Central memory CD8-positive, alpha-beta T cell (primary cell): ENCODE data around the gene CEPT1.

ENCODE experiments used
- ATAC-seq: fragments of 150-1000 bp; cut with Tn5 transposase; replicated peaks from 2 replicates; pipeline ENCODE4 v1.10.0; 2022; ENCODE audit warnings: mild to moderate bottlenecking, moderate FRiP score, moderate number of reproducible peaks; ENCODE audit not compliant: poor library complexity, severe bottlenecking; ENCODE audit errors: extremely low read depth
- DNase-seq, 2 donors: peaks; one replicate each; pipeline ENCODE4 v3.0.0; 2021; ENCODE audit warnings: low spot score in 2 of 2
- H3K27ac Mint-ChIP-seq: one replicate; pipeline ENCODE4 v1.8.0; 2022; ENCODE audit warnings: low read depth, mild to moderate bottlenecking, moderate library complexity, mixed read lengths
- H3K27me3 Mint-ChIP-seq: one replicate; pipeline ENCODE4 v1.8.0; 2022; ENCODE audit warnings: mixed read lengths
- H3K36me3 Mint-ChIP-seq: one replicate; pipeline ENCODE4 v1.8.0; 2022; ENCODE audit warnings: mild to moderate bottlenecking, moderate library complexity, mixed read lengths; ENCODE audit not compliant: insufficient read depth
- H3K4me1 Mint-ChIP-seq: one replicate; pipeline ENCODE4 v1.8.0; 2022; ENCODE audit warnings: mixed read lengths
- H3K4me3 Mint-ChIP-seq: one replicate; pipeline ENCODE4 v1.8.0; 2022; ENCODE audit warnings: mild to moderate bottlenecking, moderate library complexity, mixed read lengths
- H3K9me3 Mint-ChIP-seq: one replicate; pipeline ENCODE4 v1.8.0; 2022; ENCODE audit warnings: mixed read lengths

CEPT1 gene

DNA sequence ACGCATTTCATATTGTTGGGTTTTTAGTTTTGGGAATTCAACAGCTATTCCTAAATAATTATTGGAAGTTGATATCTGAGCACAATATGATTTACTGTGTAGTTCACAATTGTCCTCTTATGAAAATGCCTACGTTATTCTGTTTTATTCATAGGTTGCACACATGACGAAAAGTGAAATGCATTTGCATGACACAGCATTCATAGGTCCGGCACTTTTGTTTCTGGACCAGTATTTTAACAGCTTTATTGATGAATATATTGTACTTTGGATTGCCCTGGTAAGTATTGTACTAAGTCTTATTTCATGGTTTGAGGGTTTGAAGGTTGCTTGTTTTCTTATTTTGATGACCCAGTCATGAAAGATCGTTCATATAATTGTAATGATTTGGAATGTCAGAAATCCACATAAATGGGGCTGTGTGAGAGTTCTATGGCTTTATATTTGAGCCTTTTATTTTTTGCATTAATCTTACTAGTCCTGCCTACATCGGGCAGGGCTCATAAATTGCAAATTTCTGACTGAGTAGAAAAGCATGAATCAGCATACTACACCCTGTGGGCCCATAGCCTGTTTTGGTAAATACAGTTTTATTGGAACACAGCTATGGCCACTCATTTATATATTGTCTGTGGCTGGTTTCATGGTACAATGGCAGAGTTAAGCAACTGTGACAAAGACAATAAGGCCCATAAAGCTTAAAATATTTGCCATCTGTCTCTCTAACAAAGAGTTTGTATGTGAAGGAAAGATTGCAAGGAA, 43.5 kb downstream of the CEPT1 start:
- Mint-ChIP-seq H3K4me3 (no peak overlapping the region), H3K27me3 (no peaks in the 10 kb centered on the region), H3K27ac (peak overlapping the region; percentile 69), H3K9me3 (no peaks in the 10 kb centered on the region), H3K36me3 (peaks cover 48% of the 10 kb centered on the region), H3K4me1 (peaks cover 67% of the 10 kb centered on the region)
- DNase-seq (no peak), ATAC-seq (no peak)

- H3K27me3 Mint-ChIP-seq: no peaks in the 10 kb centered on the region
- H3K36me3 Mint-ChIP-seq: peaks cover 59% of the 10 kb centered on the region
- DNase-seq: no peak
- no peaks in the 10 kb centered on the region for H3K9me3 Mint-ChIP-seq
- H3K4me1 Mint-ChIP-seq: peaks cover 79% of the 10 kb centered on the region
- no peak overlapping the region for H3K4me3 Mint-ChIP-seq
- no peak for ATAC-seq
- no peak overlapping the region for H3K27ac Mint-ChIP-seq
These were observed 44.6 kb downstream of the CEPT1 start for GRCh38 chr1:111184663-111185062.

- peak overlapping the region; percentile 92 for H3K27ac Mint-ChIP-seq
- H3K4me1 Mint-ChIP-seq: peaks cover 93% of the 10 kb centered on the region
- H3K9me3 Mint-ChIP-seq: no peaks in the 10 kb centered on the region
- DNase-seq (no peak), ATAC-seq (no peak)
- no peaks in the 10 kb centered on the region for H3K27me3 Mint-ChIP-seq
- no peak overlapping the region for H3K4me3 Mint-ChIP-seq
- H3K36me3 Mint-ChIP-seq: peaks cover 96% of the 10 kb centered on the region
These were observed 51.0 kb downstream of the CEPT1 start for GRCh38 chr1:111190931-111191451.

- Mint-ChIP-seq H3K27ac (peak overlapping the region; percentile 92), H3K36me3 (peaks cover 97% of the 10 kb centered on the region), H3K4me1 (peaks cover 93% of the 10 kb centered on the region), H3K9me3 (no peaks in the 10 kb centered on the region), H3K27me3 (no peaks in the 10 kb centered on the region), H3K4me3 (peak overlapping the region; percentile 99)
- no peak for ATAC-seq
- no peak for DNase-seq
These were observed 51.5 kb downstream of the CEPT1 start for GRCh38 chr1:111191496-111191895.

DNA sequence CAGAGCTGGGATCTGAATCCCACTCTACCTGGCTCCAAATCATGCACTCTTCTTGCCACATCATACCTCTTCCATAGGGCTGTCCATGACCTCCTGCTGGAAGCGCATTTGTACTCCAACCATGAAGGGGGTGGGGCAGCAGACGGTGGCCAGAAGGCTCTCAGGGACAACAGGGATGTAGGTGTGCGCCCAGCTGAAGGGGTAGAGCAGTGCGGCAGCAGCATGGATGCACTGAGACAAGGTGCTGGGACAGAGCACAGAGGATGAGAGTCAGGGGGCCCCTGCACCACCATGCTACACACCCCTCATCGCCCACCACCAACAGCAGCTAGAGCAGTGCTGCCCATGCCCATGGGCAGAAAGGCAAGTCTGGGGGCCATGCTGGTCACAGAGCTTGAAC, 52.1 kb downstream of the CEPT1 start:
- H3K27ac Mint-ChIP-seq: peak overlapping the region; percentile 92
- peaks cover 97% of the 10 kb centered on the region for H3K36me3 Mint-ChIP-seq
- no peak for ATAC-seq
- DNase-seq: no peak
- H3K4me3 Mint-ChIP-seq: peak overlapping the region; percentile 99
- H3K9me3 Mint-ChIP-seq: no peaks in the 10 kb centered on the region
- no peaks in the 10 kb centered on the region for H3K27me3 Mint-ChIP-seq
- peaks cover 93% of the 10 kb centered on the region for H3K4me1 Mint-ChIP-seq

DNA sequence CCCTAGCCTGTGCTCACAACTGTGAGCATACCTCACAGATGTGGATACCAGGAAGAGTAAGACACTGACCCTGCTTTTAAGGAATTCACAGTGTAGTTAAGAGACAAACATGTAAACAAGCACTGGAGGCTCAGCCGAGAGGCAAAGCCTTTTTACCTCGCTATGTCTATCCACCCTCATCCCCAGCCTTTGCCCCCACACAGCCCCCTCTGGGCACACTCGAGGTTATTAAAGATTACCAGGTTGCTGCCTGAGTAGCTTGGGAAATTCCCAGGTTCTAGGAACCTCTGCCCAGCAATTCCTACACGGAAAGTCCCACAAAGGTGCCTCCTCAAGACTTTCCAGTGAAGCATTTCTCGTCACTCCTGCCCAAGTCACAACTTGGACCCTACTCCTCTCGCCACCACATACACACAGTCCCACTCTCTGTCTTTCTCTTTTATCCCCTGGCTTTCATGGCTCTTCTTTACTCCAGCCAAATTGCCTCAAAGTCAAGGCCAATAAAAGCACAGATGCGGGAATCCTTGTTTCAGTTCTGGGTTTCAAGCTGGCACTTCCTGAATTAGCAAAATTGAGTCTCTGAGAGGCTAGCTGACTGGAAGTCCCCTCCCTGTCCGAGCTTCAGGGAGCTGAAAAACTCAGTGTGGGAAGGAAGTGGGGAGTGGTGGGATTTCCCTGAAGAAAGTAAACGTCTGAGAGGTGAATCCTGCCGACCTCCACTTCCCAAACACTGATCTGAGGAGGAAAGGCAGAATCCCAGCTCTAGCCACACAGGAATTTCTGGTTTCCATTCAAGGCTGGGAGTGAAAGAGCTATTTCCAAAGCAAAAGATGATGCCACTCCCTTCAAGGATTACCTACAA, 52.9 kb downstream of the CEPT1 start:
- peak overlapping the region; percentile 92 for H3K27ac Mint-ChIP-seq
- peaks cover 97% of the 10 kb centered on the region for H3K36me3 Mint-ChIP-seq
- H3K9me3 Mint-ChIP-seq: no peaks in the 10 kb centered on the region
- DNase-seq (no peak), ATAC-seq (no peak)
- peaks cover 99% of the 10 kb centered on the region for H3K4me1 Mint-ChIP-seq
- no peaks in the 10 kb centered on the region for H3K27me3 Mint-ChIP-seq
- peak overlapping the region; percentile 99 for H3K4me3 Mint-ChIP-seq

- Mint-ChIP-seq H3K4me3 (peak overlapping the region; percentile 99), H3K4me1 (peaks cover 91% of the 10 kb centered on the region), H3K36me3 (peaks cover 92% of the 10 kb centered on the region), H3K27ac (peak overlapping the region; percentile 92), H3K27me3 (no peaks in the 10 kb centered on the region), H3K9me3 (no peaks in the 10 kb centered on the region)
- no peak for ATAC-seq
- no peak for DNase-seq
These were observed 53.9 kb downstream of the CEPT1 start for GRCh38 chr1:111193712-111194480.

DNA sequence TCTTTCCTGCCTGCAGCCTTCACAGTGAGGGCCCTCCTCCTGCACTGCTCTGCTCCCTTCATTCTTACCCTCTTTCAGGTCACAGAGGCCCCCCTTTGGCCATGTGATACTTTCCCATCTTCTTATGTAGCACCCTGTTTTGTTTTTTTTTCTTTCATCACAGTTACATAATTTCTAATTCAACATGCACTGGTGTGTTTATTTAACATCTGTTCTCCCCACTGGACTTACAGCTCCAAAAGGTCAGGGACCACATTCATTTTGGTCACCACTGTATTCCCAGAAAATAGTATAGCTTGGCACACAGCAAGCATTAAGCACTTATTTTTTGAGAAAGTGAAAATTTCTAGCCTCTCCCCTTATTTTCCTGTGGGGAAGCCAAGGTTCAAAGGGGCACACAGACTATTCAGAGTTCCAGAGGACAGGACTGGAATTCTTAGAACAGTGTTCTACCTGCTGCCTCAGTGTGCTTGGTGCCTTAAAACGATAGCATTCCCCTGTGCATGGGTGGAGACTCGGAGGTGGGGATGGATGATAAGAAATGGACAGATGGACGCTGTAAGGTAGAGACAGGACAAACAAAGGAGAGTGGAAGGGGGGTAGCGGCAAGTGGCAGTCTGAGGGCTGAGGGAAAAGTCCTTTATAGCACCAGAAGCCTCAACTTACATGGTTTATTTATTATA, 55.1 kb downstream of the CEPT1 start:
- peaks cover 91% of the 10 kb centered on the region for H3K36me3 Mint-ChIP-seq
- no peak for ATAC-seq
- H3K4me3 Mint-ChIP-seq: peak overlapping the region; percentile 99
- peaks cover 82% of the 10 kb centered on the region for H3K4me1 Mint-ChIP-seq
- H3K9me3 Mint-ChIP-seq: no peaks in the 10 kb centered on the region
- peak overlapping the region; percentile 91 for H3K27ac Mint-ChIP-seq
- no peaks in the 10 kb centered on the region for H3K27me3 Mint-ChIP-seq
- no peak for DNase-seq

- H3K36me3 Mint-ChIP-seq: peaks cover 81% of the 10 kb centered on the region
- no peaks in the 10 kb centered on the region for H3K27me3 Mint-ChIP-seq
- no peak for ATAC-seq
- no peaks in the 10 kb centered on the region for H3K9me3 Mint-ChIP-seq
- no peak for DNase-seq
- peaks cover 82% of the 10 kb centered on the region for H3K4me1 Mint-ChIP-seq
- peak overlapping the region; percentile 91 for H3K27ac Mint-ChIP-seq
- peak overlapping the region; percentile 99 for H3K4me3 Mint-ChIP-seq
These were observed 56.2 kb downstream of the CEPT1 start for GRCh38 chr1:111196213-111196612.

DNA sequence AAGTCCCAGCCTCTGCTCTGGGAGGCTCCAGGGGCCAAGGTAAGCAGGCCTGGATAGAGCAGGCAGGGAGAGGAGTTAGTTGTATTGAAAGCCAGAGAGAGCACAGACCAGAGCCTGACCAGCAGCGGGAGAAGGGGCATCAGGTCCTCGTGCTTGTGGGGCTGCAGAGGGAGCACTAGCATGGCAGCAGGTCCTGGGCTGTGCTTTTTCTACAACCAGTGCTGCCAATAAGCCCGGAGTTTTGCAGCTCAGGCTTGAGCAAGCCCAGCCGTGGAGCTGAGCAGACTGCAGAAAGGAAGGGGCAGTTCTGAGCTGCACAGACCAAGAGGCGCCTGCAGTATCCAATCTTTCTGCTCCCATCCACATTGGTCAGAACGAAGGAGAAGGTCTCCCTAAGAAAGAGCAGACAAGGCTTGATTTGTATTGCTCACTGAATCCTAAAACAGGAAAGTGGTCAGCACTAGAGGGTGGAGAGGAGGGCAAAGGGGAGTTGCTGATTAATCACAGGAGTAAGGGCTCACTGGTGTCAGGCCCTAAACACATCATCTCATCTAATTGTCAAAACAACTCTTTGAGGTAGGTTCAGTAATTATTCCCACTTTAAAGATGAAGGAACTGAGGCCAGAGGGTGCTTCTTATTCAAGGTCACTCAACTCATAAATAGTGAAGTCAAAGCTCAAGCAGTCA, 57.7 kb downstream of the CEPT1 start:
- DNase-seq (peak in 1 of 2 donors; percentile 68), ATAC-seq (peak; percentile 69)
- Mint-ChIP-seq H3K9me3 (no peaks in the 10 kb centered on the region), H3K27ac (peak overlapping the region; percentile 91), H3K27me3 (no peaks in the 10 kb centered on the region), H3K36me3 (peaks cover 65% of the 10 kb centered on the region), H3K4me1 (peaks cover 82% of the 10 kb centered on the region), H3K4me3 (peak overlapping the region; percentile 99)

DNA sequence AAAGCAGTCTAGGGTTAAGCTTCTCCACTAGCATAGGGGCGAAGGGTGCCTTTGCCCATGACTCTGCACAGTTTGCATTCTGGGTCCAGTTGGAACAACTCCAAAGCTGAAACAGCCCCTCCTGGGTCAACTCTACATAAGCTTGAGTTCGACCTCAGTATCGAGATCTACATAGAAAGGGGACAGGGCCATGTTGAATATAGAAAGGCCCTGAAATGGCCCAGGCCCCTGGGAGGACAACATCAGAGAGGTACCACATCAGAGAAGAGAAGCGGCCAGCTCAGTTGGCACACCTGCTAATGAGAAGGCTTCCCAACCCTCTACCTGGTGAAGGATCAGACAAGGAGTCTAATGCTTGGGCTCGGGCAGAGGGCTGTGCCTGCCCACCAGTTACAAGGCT, 58.8 kb downstream of the CEPT1 start:
- H3K27ac Mint-ChIP-seq: peak overlapping the region; percentile 99
- no peaks in the 10 kb centered on the region for H3K27me3 Mint-ChIP-seq
- DNase-seq (no peak), ATAC-seq (no peak)
- H3K36me3 Mint-ChIP-seq: peaks cover 62% of the 10 kb centered on the region
- peaks cover 77% of the 10 kb centered on the region for H3K4me1 Mint-ChIP-seq
- H3K9me3 Mint-ChIP-seq: no peaks in the 10 kb centered on the region
- H3K4me3 Mint-ChIP-seq: peak overlapping the region; percentile 99
